MM.1S (cell line): ENCODE results near the gene APLN.

ENCODE experiments used
- DNase-seq: peaks from one replicate; pipeline ENCODE4 v3.0.0-alpha.2; 2015
- H2AFZ ChIP-seq: fragments of 300-600 bp; sonication (generic); 2 replicates; pipeline ENCODE4 v1.6.0; 2016; ENCODE audit warnings: antibody characterized with exemption, low read length
- H3F3A ChIP-seq: fragments of 300-600 bp; sonication (generic); 2 replicates; pipeline ENCODE4 v1.6.1; 2016; ENCODE audit warnings: mild to moderate bottlenecking, antibody characterized with exemption, low read length, moderate library complexity, mixed read lengths; ENCODE audit not compliant: insufficient read depth
- H3K27ac ChIP-seq: fragments of 300-600 bp; sonication (generic); 2 replicates; pipeline ENCODE4 v1.5.1; 2016; ENCODE audit warnings: mild to moderate bottlenecking, low read length
- H3K27me3 ChIP-seq: fragments of 300-600 bp; sonication (generic); replicated peaks from 2 replicates; pipeline ENCODE4 v1.6.0; 2016; ENCODE audit warnings: low read length; ENCODE audit not compliant: insufficient read depth
- H3K36me3 ChIP-seq: fragments of 300-600 bp; sonication (generic); replicated peaks from 2 replicates; pipeline ENCODE4 v1.6.1; 2016; ENCODE audit warnings: mild to moderate bottlenecking, low read length, mixed read lengths; ENCODE audit not compliant: insufficient read depth
- H3K4me1 ChIP-seq: fragments of 300-600 bp; sonication (generic); 2 replicates; pipeline ENCODE4 v1.6.1; 2016; ENCODE audit warnings: low read length, mixed read lengths
- H3K4me2 ChIP-seq: fragments of 300-600 bp; sonication (generic); 2 replicates; pipeline ENCODE4 v1.6.0; 2016; ENCODE audit warnings: low read depth, low read length
- H3K4me3 ChIP-seq: fragments of 300-600 bp; sonication (generic); 2 replicates; pipeline ENCODE4 v1.5.1; 2016; ENCODE audit warnings: low read length, mixed read lengths
- H3K79me2 ChIP-seq: fragments of 300-600 bp; sonication (generic); 2 replicates; pipeline ENCODE4 v1.6.1; 2016; ENCODE audit warnings: mixed run types, low read length, mixed read lengths
- H3K9ac ChIP-seq: fragments of 300-600 bp; sonication (generic); 2 replicates; pipeline ENCODE4 v1.6.1; 2016; ENCODE audit warnings: low read length, mixed read lengths
- H3K9me2 ChIP-seq: fragments of 300-600 bp; sonication (generic); replicated peaks from 2 replicates; pipeline ENCODE4 v1.6.1; 2016; ENCODE audit warnings: mild to moderate bottlenecking, low read length, mixed read lengths; ENCODE audit not compliant: insufficient read depth
- H3K9me3 ChIP-seq: fragments of 300-600 bp; sonication (generic); replicated peaks from 2 replicates; pipeline ENCODE4 v1.6.1; 2016; ENCODE audit warnings: mild to moderate bottlenecking, low read length, mixed read lengths; ENCODE audit not compliant: insufficient read depth
- H4K20me1 ChIP-seq: fragments of 300-600 bp; sonication (generic); 2 replicates; pipeline ENCODE4 v1.6.1; 2016; ENCODE audit warnings: mild to moderate bottlenecking, low read length, moderate library complexity, mixed read lengths; ENCODE audit not compliant: insufficient read depth
- EZH2 ChIP-seq: fragments of 300-600 bp; sonication (generic); optimal IDR thresholded peaks from 2 replicates; pipeline ENCODE3; 2017; ENCODE audit warnings: low read depth, mild to moderate bottlenecking, antibody characterized with exemption, low read length, mixed read lengths
- EZH2phosphoT487 ChIP-seq: fragments of 300-600 bp; sonication (generic); IDR thresholded peaks from 2 replicates; pipeline ENCODE4 v1.6.1; 2018; ENCODE audit warnings: antibody characterized with exemption, low read length
- TF ChIP-seq, protein P1 (sequence below): fragments of 300-600 bp; sonication (generic); IDR thresholded peaks from 2 replicates; pipeline ENCODE4 v1.5.1; 2016; ENCODE audit warnings: antibody characterized with exemption, low read length, mixed read lengths

Gene APLN

DNA sequence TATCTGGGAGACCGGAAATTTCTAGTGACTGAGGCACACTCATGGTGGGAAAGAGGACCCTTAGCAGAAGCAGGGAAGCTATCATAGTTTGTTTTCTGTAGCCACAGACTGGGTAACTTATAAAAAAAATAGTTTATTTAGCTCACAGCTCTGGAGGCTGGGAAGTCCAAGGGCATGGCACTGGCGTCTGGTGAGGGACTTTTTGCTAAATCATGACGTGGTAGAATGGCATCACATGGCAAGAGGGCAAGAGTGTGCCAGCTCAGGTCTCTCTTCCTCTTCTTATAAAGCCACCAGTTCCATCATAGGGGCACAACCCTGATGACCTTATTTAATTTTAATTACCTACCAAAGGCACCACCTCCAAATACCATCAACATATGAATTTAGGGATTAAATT lies 13.3 kb downstream of the APLN start:
- Histone ChIP-seq H3F3A (no peaks in the 10 kb centered on the region), H3K79me2 (no peaks in the 10 kb centered on the region), H3K9me3 (no peaks in the 10 kb centered on the region), H3K36me3 (no peaks in the 10 kb centered on the region), H4K20me1 (no peaks in the 10 kb centered on the region), H3K4me3 (no peak overlapping the region), H2AFZ (no peak overlapping the region), H3K27ac (no peak overlapping the region), H3K9ac (no peak overlapping the region), H3K4me1 (no peaks in the 10 kb centered on the region; the same call in 1 of the 2 replicates), H3K4me2 (no peak overlapping the region), H3K27me3 (no peaks in the 10 kb centered on the region), H3K9me2 (no peaks in the 10 kb centered on the region)
- DNase-seq = no peak
- TF ChIP-seq EZH2 (no peak), EZH2phosphoT487 (no peak)
- TF ChIP-seq, protein P1, sequence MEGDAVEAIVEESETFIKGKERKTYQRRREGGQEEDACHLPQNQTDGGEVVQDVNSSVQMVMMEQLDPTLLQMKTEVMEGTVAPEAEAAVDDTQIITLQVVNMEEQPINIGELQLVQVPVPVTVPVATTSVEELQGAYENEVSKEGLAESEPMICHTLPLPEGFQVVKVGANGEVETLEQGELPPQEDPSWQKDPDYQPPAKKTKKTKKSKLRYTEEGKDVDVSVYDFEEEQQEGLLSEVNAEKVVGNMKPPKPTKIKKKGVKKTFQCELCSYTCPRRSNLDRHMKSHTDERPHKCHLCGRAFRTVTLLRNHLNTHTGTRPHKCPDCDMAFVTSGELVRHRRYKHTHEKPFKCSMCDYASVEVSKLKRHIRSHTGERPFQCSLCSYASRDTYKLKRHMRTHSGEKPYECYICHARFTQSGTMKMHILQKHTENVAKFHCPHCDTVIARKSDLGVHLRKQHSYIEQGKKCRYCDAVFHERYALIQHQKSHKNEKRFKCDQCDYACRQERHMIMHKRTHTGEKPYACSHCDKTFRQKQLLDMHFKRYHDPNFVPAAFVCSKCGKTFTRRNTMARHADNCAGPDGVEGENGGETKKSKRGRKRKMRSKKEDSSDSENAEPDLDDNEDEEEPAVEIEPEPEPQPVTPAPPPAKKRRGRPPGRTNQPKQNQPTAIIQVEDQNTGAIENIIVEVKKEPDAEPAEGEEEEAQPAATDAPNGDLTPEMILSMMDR = no peak

DNA sequence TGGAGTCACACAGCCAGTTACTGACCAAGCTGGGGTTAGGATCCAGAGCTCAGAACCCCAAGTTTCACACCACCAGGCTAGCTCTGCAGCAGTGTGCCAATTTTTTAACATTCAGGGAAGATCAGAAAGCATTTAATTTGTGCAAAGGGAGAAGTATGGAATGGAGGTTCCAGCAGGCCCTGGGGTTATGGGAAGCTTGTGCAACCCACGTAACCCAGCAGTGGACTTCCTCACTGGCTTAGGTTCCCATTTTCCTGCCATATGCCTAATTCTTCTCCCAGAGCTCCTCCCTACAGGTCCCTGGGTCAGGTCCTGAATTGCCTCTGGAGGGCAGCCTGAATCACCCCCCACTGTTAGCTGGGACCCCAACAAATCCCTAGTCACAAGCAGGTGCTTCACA lies 14.0 kb downstream of the APLN start:
- no peaks in the 10 kb centered on the region for H3K36me3 ChIP-seq
- no peaks in the 10 kb centered on the region for H3K9me2 ChIP-seq
- TF ChIP-seq, protein P1 = no peak
- TF ChIP-seq EZH2 = no peak
- H3K27ac ChIP-seq = no peak overlapping the region
- H2AFZ ChIP-seq = no peak overlapping the region
- H4K20me1 ChIP-seq = no peaks in the 10 kb centered on the region
- no peaks in the 10 kb centered on the region; the same call in 1 of the 2 replicates for H3K4me1 ChIP-seq
- DNase-seq = no peak
- H3K4me3 ChIP-seq = no peak overlapping the region
- H3K9ac ChIP-seq = no peak overlapping the region
- H3K79me2 ChIP-seq = no peaks in the 10 kb centered on the region
- no peaks in the 10 kb centered on the region for H3K9me3 ChIP-seq
- H3K4me2 ChIP-seq = no peak overlapping the region
- no peaks in the 10 kb centered on the region for H3F3A ChIP-seq
- no peaks in the 10 kb centered on the region for H3K27me3 ChIP-seq

DNA sequence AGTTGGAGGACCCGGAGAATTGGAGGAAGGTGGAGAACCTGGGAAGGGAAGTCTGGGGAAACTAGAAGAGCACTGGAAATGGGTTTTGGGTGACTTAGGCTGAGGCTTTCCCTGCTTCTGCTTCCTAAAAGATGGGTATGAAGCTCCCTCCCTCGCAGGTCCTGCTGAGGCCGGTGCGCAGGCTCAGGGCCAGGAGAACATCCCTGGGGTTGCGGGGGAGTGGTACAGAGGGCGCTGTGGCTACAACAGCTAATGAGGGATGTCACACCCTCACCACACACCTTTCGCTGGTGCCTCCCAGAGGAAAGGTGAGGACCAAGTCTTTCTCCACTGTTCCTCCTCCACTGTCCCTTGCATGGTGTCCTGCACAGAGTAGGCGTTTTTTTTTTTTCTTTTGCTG lies 15.8 kb downstream of the APLN start:
- Histone ChIP-seq H3K9me3 (no peaks in the 10 kb centered on the region), H3K4me2 (no peak overlapping the region), H3K79me2 (no peaks in the 10 kb centered on the region), H3K27me3 (no peaks in the 10 kb centered on the region), H4K20me1 (no peaks in the 10 kb centered on the region), H3K4me1 (no peaks in the 10 kb centered on the region; the same call in 1 of the 2 replicates), H3K4me3 (no peak overlapping the region), H3F3A (no peaks in the 10 kb centered on the region), H3K9me2 (no peaks in the 10 kb centered on the region), H2AFZ (no peak overlapping the region), H3K9ac (no peak overlapping the region), H3K36me3 (no peaks in the 10 kb centered on the region), H3K27ac (no peak overlapping the region)
- TF ChIP-seq, protein P1 = no peak
- TF ChIP-seq EZH2phosphoT487 (no peak), EZH2 (no peak)
- DNase-seq = no peak
